Adrenal gland (tissue), 12 donors: Measurements from ENCODE around the gene BCL11B. TPM values are rescaled to one million over a fixed set of nuclear protein-coding genes. Genes with fewer than 3 reads are reported as not detected.

Experiments used
- DNase-seq, 7 donors: peaks; one replicate each; pipeline ENCODE4 v3.0.0-alpha.2; 2019 to 2020
- H3K27ac ChIP-seq, 5 donors: fragments of 200-600 bp; sonication (generic) in 4 of 5; 1 replicate in 3 of 5; 2 replicates in 2 of 5; pipeline versions ENCODE4 v1.5.1 to v1.8.0; 2016 to 2020; ENCODE audit warnings: mild to moderate bottlenecking in 1 of 5
- H3K27me3 ChIP-seq: fragments of 200-600 bp; 2 replicates; pipeline ENCODE4 v1.8.0; 2021
- H3K36me3 ChIP-seq, 2 donors: fragments of 200-600 bp; replicated peaks in 1 of 2; 1 replicate in 1 of 2; 2 replicates in 1 of 2; pipeline versions ENCODE4 v1.5.1 to v1.8.0; 2018 to 2022
- H3K4me1 ChIP-seq, 2 donors: fragments of 200-600 bp; replicated peaks in 1 of 2; 1 replicate in 1 of 2; 2 replicates in 1 of 2; pipeline versions ENCODE4 v1.5.1 to v1.8.0; 2018 to 2021
- H3K4me3 ChIP-seq, 4 donors: fragments of 200-600 bp; sonication (generic) in 3 of 4; one replicate each; pipeline ENCODE4 v1.5.1; 2016 to 2018
- H3K9me3 ChIP-seq, 3 donors: fragments of 200-600 bp; sonication (generic) in 1 of 3; replicated peaks in 1 of 3; 1 replicate in 2 of 3; 2 replicates in 1 of 3; pipeline versions ENCODE4 v1.5.1 to v1.8.0; 2016 to 2021
- CTCF ChIP-seq, 6 experiments: fragments of 450-650 bp in 4 of 6; fragments of 200-600 bp in 2 of 6; sonication (generic) in 1 of 6; IDR thresholded peaks; 1 replicate in 5 of 6; 2 replicates in 1 of 6; pipeline versions ENCODE4 v1.5.1 to v1.8.0; 2016 to 2021; ENCODE audit warnings: antibody characterized with exemption in 6 of 6, mild to moderate bottlenecking in 2 of 6, moderate library complexity in 1 of 6
- POLR2A ChIP-seq, 2 donors: fragments of 450-650 bp; IDR thresholded peaks; one replicate each; pipeline ENCODE4 v1.6.1; 2017; ENCODE audit warnings: antibody characterized with exemption in 2 of 2, mild to moderate bottlenecking in 2 of 2, moderate library complexity in 1 of 2
- WGBS, 4 donors: extraction: QIAGEN DNeasy Blood & Tissue Kit in 2 of 4; methylation state at CpG; one replicate each; pipeline versions ENCODE4 v1.1.5 to v1.1.7; 2013 to 2017; 5-methylcytosine and 5-hydroxymethylcytosine counted together
- intact Hi-C, 2 donors: fragments of 100-400 bp; cut with DNase I; formaldehyde crosslinking; loops; one replicate each; pipeline versions ENCODE4 v1.14.1 to v1.15.0; 2022 to 2023
- polyA plus RNA-seq, 3 donors: library from polyadenylated mRNA; stranded (reverse); fragments of 200-250 nt in 2 of 3; fragments of 350-450 nt in 1 of 3; fragmentation: Illumina TruSeq in 1 of 3; extraction: RNeasy Lipid Tissue Mini Kit (QIAGEN cat#74804) in 1 of 3; gene quantifications; one replicate each; pipeline ENCODE4 v1.2.3, GENCODE V29; 2013 to 2014
- total RNA-seq, 9 donors: library from RNA; depleted of rRNA in 4 of 9; stranded (reverse); fragments of >200 nt in 4 of 9; fragments of 120-200 nt in 1 of 9; fragmentation: NEBNext Ultra II Directional in 1 of 9; extraction: Animal tissue kit (Norgen Biotek cat#: 25700) in 1 of 9; gene quantifications; one replicate each; pipeline versions ENCODE4 v1.1.0 to v1.2.4, GENCODE V29; 2013 to 2023
- donor health status: healthy with polysubstance abuse.
- donor health status: Bipolar disorder and iron deficiency.
- donor health status: DM: yes; HTN: yes; CAD: no.
- donor health status: DM: no; HTN: no; CAD: no.
- donor health status: DM: no; HTN: no; CAD: no.
- donor health status: DM: yes; HTN: yes; CAD: no.

The BCL11B gene
- total and polyA plus RNA-seq, 12 donors = 0.24 to 3.2 (median 0.54) TPM

- H3K27ac ChIP-seq = no peak overlapping the region
- intact Hi-C loops = no loop called here
- TF ChIP-seq CTCF (IDR thresholded peaks at IDR 0.05) (no peak), POLR2A (IDR thresholded peaks at IDR 0.05) (no peak)
- DNase-seq = no peak
- H3K9me3 ChIP-seq = no peaks in the 10 kb centered on the region
- H3K36me3 ChIP-seq = no peaks in the 10 kb centered on the region
- no peaks in the 10 kb centered on the region for H3K27me3 ChIP-seq
- no peak overlapping the region for H3K4me3 ChIP-seq
- 84 to 96% (median 93%) methylated on average over 2 to 7 of the region's 7 CpGs for WGBS, 4 donors
- H3K4me1 ChIP-seq = peaks cover 0 to 9% of the 10 kb centered on the region in 2 donors
These were observed 77.9 kb downstream of the BCL11B start for GRCh38 chr14:99194136-99194535.

DNA sequence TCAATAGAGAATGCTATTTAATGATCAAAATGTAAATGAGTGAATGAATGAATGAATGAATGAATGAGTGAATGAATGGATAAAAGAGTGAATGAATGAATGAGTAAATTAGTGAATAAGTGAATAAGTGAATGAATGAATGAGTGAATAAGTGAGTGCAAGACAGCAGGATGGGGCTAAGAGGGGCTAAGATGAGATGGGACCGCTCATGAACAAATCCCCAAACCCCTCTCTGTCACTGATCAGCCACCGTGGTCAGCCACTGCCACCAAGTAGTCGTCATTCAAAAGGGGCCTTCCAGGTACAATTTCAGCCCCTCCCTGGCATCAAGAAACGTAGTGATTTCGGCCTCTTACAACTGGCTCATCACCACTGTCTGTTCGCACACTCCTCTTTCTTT lies 79.2 kb downstream of the BCL11B start:
- H3K4me1 ChIP-seq = peaks cover 0 to 9% of the 10 kb centered on the region in 2 donors
- WGBS, 4 donors = 75 to 86% (median 77%) methylated on average over 6 of the region's 6 CpGs
- no peak overlapping the region for H3K4me3 ChIP-seq
- no peaks in the 10 kb centered on the region for H3K9me3 ChIP-seq
- no peak for TF ChIP-seq CTCF (IDR thresholded peaks at IDR 0.05)
- no peak for TF ChIP-seq POLR2A (IDR thresholded peaks at IDR 0.05)
- H3K36me3 ChIP-seq = no peaks in the 10 kb centered on the region
- intact Hi-C loops = no loop called here
- H3K27ac ChIP-seq = no peak overlapping the region
- DNase-seq = no peak
- H3K27me3 ChIP-seq = no peaks in the 10 kb centered on the region

GRCh38 chr14:99192028-99192621 lies 79.9 kb downstream of the BCL11B start:
- no peaks in the 10 kb centered on the region for H3K27me3 ChIP-seq
- H3K4me3 ChIP-seq = peak overlapping the region in 2 of 4 donors; percentile 27 to 42
- H3K9me3 ChIP-seq = no peaks in the 10 kb centered on the region
- peak; percentile 57 to 85 (median 71) for DNase-seq
- no peak overlapping the region for H3K27ac ChIP-seq
- TF ChIP-seq CTCF (IDR thresholded peaks at IDR 0.05) (no peak), POLR2A (IDR thresholded peaks at IDR 0.05) (peak in 1 of 2 donors; percentile 32)
- H3K36me3 ChIP-seq = no peaks in the 10 kb centered on the region
- peaks cover 0 to 9% of the 10 kb centered on the region in 2 donors for H3K4me1 ChIP-seq
- WGBS, 4 donors = 10 to 23% (median 19%) methylated on average over 18 to 26 of the region's 26 CpGs
- intact Hi-C loops = no loop called here

GRCh38 chr14:99191395-99192027 lies 80.5 kb downstream of the BCL11B start:
- Histone ChIP-seq H3K4me1 (peaks cover 0 to 9% of the 10 kb centered on the region in 2 donors), H3K27me3 (no peaks in the 10 kb centered on the region), H3K4me3 (peak overlapping the region in 2 of 4 donors; percentile 27 to 42), H3K9me3 (no peaks in the 10 kb centered on the region), H3K36me3 (no peaks in the 10 kb centered on the region), H3K27ac (no peak overlapping the region)
- intact Hi-C loops = no loop called here
- WGBS, 4 donors = 14 to 19% (median 17%) methylated on average over 10 of the region's 10 CpGs
- TF ChIP-seq CTCF (IDR thresholded peaks at IDR 0.05) = no peak
- no peak for TF ChIP-seq POLR2A (IDR thresholded peaks at IDR 0.05)
- DNase-seq = no peak
